Hematopoietic multipotent progenitor cell treated with erythropoietin and hydrocortisone succinate and interleukin-3 and kit ligand, for 4 days (in vitro differentiated cells): ENCODE data around the gene UBE2L5.
"Not testable (repeated sequence)": the region's sequence is repeated elsewhere in the genome, so short reads cannot be mapped to it uniquely, and the experiment has no call there.

Source experiments
- DNase-seq: peaks from one replicate; pipeline ENCODE4 v3.0.0-alpha.2; 2015

The UBE2L5 gene

GRCh38 chr13:30440910-30441703 is 18.8 kb downstream of the UBE2L5 start:
- peak; percentile 66 for DNase-seq

DNA sequence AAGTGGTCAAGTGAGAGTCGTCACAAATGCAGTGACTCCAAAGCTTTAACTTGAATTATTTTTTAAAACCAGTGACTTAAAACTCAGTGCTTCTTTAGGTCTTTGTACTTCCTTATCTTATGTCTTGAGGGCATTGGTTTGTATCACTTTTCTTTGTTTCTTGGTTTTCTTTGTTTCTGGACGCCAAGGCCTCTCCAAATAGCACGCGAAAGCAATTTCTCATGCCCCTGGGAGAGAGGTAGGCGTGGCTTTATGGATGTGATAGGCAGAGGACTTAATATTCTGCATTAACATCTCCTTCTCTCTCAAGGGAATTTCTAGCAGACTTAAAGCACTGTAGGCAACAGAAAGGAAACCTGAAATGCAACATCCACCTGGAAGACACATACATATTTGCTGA is 20.6 kb downstream of the UBE2L5 start:
- DNase-seq = peak; percentile 47

DNA sequence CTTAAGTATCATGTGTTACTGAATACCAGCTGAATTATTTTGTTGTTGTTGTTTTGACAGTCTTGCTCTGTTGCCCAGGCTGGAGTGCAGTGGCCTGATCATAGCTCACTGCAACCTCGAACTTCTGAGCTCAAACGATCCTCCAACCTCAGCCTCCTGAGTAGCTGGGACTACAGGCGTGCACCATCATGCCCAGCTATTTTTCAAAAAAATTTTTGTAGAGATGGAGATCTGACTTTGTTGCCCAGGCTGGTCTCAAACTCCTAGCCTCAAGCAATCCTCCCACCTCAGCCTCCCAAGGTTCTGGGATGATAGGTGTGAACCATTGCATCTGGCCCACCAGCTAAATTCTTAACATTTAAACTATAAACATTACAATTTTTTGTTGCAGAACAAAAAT is 21.2 kb downstream of the UBE2L5 start:
- not testable (repeated sequence) for DNase-seq

DNA sequence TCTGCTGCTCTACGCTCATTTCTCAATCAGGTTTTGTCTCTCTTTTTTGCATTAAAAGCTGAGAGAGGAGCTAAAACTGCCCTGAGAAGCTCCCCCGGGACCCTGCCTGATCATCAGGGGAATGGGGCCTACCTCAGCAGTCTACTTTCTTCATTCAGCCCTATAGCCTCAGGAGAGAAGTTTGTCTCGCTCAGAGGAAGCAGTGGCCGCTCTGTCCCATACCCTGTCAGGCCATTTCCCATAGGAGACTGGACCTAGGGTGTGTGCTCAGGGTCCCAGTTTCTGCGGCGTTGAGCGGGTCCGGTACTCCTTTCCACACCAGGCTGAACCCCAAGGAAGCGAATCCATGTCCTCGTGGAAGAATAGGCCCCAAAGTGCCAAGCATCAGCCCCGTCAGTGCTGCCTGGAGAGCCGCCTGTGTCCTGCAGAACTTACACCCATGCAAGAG is 21.7 kb downstream of the UBE2L5 start:
- DNase-seq = no peak

DNA sequence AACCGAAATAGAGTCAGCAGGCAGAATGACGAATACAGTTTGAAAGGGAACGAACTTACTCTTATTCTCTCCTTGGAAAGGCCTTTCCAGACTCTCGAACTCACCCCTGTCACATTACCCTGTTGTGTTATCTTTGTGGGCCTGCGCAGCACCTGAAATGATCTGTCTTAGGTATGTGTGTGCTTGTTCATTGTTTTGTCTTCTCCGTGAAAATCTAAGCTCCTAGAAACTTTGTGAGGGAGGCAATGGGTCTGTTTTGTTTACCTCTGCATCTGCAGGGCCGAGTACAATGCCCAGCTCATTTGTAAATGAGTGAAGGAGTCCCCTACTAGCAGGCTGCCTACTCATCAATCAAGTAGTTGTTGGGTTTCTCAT is 23.8 kb downstream of the UBE2L5 start:
- no peak for DNase-seq

- no peak for DNase-seq
These were observed 26.1 kb downstream of the UBE2L5 start for GRCh38 chr13:30448441-30448840.

DNA sequence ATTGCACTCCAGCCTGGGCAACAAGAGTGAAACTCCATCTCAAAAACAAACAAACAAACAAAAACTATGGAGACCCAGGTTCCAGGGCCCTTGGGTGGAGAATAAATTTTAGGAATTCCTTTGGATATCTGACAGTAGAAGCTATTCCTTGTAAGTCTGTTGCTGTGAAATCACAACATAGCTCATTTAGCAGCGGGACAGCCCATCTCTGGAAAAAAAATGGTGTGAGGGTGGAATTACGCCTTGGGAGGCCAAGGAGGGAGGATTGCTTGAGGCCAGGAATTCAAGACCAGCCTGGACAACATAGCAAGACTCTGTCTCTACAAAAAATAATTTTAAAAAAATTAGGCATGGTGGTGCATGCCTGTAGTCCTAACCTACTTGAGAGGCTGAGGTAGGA is 27.8 kb downstream of the UBE2L5 start:
- DNase-seq = no peak

DNA sequence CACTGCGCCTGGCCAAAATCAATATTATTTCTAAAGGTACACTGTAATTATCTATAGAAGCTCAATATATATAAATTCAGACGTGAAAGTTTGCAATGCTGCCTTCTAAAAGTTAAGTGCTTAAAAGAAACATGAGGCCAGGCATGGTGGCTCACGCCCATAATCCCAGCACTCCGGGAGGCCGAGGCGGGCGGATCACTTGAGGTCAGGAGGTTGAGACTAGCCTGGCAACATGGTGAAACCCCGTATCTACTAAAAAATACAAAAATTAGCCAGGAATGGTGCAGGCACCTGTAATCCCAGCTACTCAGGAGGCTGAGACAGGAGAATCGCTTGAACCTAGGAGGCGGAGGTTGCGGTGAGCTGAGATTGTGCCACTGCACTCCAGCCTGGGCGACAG is 29.2 kb downstream of the UBE2L5 start:
- not testable (repeated sequence) for DNase-seq

DNA sequence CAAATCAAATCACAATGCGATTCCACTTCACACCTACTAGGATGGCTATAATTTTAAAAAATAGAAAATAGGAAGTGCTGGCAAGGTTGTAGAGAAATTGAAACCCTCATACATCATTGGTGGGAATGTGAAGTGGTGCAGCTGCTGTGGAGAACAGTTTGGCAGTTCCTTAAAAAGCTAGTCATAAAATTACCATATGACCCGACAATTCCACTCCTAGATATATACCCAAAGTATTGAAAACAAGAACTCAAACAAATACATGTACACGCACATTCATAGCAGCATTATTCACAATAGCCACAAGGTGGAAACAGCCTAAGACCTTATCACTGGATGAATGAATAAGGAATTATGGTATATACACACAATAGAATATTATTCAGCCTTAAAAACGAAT is 31.4 kb downstream of the UBE2L5 start:
- peak; percentile 71 for DNase-seq

- no peak for DNase-seq
These were observed 32.7 kb downstream of the UBE2L5 start for GRCh38 chr13:30454991-30455390.

DNA sequence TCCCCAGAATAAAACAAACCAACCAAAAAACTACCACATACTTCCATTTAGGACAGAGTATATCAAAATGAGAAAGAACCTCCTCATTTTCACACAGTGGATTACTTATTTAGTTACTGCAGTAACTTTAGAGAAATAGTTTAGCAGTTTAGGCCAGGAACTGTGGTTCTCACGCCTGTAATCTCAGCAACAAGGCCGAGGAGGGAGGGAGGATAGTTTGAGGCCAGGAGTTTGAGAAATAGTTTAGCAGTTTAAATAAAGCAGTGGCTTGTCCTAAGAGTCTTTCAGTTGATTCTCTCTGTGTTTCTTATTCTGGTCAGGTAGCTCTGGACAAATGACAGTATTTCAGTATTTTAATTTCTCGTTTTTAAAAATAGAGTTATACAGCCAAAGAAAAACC is 34.0 kb downstream of the UBE2L5 start:
- DNase-seq = peak; percentile 33

- DNase-seq = peak; percentile 25
These were observed 35.1 kb downstream of the UBE2L5 start for GRCh38 chr13:30457306-30457891.

- DNase-seq = peak; percentile 62
These were observed 39.2 kb downstream of the UBE2L5 start for GRCh38 chr13:30461279-30462066.

DNA sequence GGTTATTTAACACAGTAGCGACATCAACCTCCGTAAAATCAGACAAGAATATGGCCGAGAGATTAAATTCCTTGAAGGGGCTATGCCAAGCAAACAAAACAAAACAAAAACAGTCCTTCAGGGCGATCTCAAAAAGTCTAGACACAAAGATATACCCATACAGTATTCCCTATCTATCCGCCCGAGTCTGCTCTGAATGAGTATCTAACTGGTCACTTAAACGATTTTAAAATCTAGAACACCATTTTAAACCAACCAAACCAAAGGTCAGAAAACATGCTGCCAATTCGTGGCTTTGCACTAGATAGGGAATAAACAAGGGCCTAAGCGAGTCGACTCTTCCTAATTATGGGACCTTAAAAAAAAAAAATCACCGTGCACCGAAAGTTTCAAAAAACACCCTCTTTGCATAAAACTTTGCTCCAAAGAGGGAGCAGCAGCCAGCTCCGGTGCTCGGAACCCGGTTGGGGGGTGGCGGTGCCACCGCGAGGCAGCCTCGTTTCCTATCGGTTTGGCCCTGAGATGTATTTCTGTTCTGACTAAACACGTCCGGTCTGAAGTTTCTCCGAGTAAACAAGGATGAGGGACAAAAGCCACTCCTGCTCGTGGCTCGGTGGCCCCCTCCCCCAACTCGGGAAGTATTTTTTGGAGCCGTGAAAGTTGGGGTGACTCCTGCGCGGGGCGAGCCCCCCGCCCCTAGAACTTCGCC is 41.6 kb downstream of the UBE2L5 start:
- peak; percentile 73 for DNase-seq

- DNase-seq = peak; percentile 88
These were observed 42.4 kb downstream of the UBE2L5 start for GRCh38 chr13:30464496-30465342.

DNA sequence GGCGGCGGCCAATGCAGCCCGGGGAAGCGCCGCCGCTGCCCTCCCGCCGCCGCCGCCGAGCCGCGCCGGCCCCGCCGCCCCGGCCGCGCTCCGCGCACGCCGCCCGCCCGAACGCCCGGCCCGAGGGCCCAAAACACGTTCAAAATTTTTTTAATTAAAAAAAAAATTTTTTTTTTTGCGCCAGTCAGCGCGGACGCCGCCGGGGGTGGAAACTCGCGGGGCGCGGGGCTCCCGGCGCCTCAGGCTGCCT is 43.0 kb downstream of the UBE2L5 start:
- no peak for DNase-seq

DNA sequence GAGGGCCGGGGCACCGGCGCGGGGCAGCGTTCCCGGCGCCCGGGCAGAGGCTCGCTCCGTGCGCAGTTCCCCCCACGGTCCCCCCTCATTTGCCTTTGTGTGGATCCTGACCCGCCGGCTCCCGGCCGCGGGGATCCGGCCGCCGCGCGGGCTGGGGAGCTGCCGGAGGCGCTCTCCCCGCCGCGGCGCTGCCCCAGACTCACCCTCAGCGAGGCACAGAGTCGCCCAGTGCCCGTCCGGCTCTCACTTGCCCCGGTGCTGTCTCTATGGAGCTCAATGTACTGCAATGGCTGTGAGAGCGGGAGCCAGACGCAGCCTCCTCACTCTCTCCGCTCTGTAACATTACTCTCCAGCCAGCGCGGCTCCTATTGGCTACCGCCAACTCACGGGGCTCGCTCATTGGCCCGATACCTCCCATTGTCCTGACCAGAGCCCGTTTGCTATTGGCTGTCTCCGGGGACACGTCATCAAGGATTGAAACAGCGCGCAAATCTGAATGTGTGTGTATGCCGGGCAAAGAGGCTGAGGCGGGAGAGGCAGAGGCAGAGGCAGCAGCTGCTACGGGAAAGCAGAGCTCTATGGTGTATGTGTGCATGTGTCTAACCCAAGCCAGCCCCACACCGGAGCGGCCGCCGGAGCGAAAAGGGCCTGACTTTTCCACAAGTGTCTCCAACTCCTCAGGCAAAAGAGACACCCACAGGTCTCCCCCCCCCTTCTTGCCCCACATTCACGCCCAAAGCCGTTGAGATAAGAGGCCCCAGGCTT is 43.5 kb downstream of the UBE2L5 start, which contains the start of gene HMGB1:
Gene HMGB1 (minus strand): TSS at position 344 of the 765 bp plus-strand sequence. CDS start 2,256 bp downstream, outside the sequence.
- DNase-seq = peak; percentile 100

DNA sequence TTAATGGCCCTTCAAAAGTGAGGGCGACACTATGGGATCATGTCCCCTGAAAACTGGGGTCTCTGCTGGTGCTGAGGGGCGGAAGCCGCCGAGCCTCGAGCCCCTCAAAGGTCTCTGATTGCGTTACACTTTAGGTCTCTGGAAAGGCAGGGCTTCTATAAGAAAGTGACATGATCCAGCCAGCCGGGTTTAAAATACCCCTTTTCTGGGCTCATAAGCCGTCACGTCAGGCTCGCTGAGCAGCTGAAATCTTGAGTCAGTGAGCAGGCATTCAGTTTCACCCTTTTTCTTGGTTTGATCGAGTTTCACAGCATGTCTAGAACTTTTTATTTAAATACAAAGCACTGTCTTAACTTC is 44.0 kb downstream of the UBE2L5 start:
- DNase-seq = no peak

- DNase-seq = peak; percentile 96
These were observed 44.6 kb downstream of the UBE2L5 start for GRCh38 chr13:30466841-30467252.

DNA sequence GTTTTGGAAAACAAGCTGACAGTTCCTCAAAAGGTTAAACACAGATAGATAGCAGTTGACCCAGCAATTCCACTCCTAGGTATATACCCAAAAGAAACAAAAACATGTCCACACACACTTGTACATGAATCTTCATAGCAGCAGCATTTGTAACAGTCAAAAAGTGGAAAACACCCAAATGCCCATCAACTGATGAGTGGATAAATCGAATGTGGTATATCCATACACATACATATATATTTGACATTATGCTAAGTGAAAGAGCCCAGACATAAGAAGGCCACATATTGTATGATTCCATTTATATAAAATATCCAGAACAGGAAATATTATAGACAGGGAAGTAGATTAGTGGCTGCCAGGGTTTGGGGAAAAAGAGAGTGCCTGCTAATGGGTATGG is 51.4 kb downstream of the UBE2L5 start:
- DNase-seq = no peak

GRCh38 chr13:30477346-30478195 is 55.3 kb downstream of the UBE2L5 start:
- DNase-seq = peak; percentile 67
